AG04450 (cell line): Measurements from ENCODE around the gene SLC13A4. TPM values are rescaled to one million over a fixed set of nuclear protein-coding genes. Genes with fewer than 3 reads are reported as not detected.

Source experiments
- CTCF ChIA-PET: fragments of 300-600, 350-600 bp; formaldehyde crosslinking; extraction: SDS; loops from one replicate; lab custom pipeline; 2022; ENCODE audit warnings: antibody characterized with exemption, inconsistent platforms; lab: Charles Lee
- POLR2A ChIA-PET: fragments of 350-600 bp; formaldehyde crosslinking; extraction: SDS; loops from one replicate; lab custom pipeline; 2021; ENCODE audit warnings: antibody characterized with exemption, inconsistent platforms; lab: Yijun Ruan, JAX
- DNase-seq: peaks from one replicate; pipeline ENCODE4 v3.0.0-alpha.2; 2011; ENCODE audit warnings: low read depth, low spot score
- H3K27ac ChIP-seq: one replicate; pipeline ENCODE4 v1.5.1; 2012; ENCODE audit warnings: low read depth, low read length, control low read depth
- H3K27me3 ChIP-seq: one replicate; pipeline ENCODE4 v1.6.0; 2012; ENCODE audit warnings: low read length; ENCODE audit not compliant: control insufficient read depth, insufficient read depth
- H3K4me3 ChIP-seq: 2 replicates; pipeline ENCODE4 v1.5.1; 2011; ENCODE audit warnings: mild to moderate bottlenecking, low read depth, low read length, control low read depth
- H3K9me3 ChIP-seq: 2 replicates; pipeline ENCODE4 v1.5.1; 2012; ENCODE audit warnings: low read length; ENCODE audit not compliant: control insufficient read depth, insufficient read depth
- polyA plus RNA-seq: library from polyadenylated mRNA; depleted of rRNA; stranded (reverse); fragments of >200 nt; gene quantifications from 2 replicates; pipeline ENCODE4 v1.2.3, GENCODE V29; 2011
- TF ChIP-seq, protein P1 (sequence below): IDR thresholded peaks from 2 replicates; pipeline ENCODE4 v1.5.1; 2011; ENCODE audit warnings: low read depth, low read length, control low read depth, inconsistent platforms

Gene SLC13A4
- polyA plus RNA-seq, 1 experiment = 0.09 TPM

DNA sequence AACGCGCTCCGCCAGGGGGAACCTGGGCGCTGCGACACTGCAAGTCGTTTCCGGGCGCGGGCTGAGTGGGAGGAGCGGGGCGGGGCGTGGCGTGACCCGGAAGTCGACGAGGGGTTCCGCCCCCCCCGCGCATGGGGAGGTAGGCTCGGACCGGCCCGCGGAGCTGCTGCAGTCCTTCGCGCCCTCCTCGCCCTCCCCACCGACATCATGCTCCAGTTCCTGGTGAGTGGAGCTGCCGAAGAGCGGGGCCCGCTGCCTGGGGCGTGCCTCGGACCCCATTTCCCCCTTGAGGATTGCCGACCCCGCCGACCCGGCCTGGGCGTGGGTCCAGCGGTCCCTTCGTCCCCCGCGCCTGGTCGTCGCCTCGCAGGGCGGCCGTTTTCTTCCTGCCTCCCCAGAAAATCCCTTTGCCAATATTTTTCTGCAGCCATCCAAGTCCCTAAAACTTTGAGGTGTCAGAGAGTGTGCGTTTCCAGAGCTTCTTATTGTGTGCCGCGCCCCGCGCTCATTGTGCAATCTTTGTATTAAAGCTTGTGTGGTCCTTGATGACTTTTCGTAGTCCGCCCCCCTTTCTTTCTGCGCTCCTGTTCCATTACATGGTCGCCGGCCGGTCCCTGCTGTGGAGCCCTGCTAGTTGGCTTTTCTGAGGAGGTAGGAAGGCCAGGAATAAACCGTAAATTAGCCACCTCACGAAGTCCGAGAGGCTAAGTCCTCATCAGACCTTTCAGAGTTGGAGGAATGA lies 65.4 kb downstream of the SLC13A4 start, which contains the start of gene STMP1:
STMP1 (plus strand) TSS at position 142 of the 742 bp plus-strand sequence.
- Histone ChIP-seq H3K9me3 (peaks cover 4% of the 10 kb centered on the region; the same call in 1 of the 2 replicates), H3K27ac (peak within 1 kb of the TSS; percentile 98), H3K4me3 (peak within 1 kb of the TSS; percentile 93), H3K27me3 (no peaks in the 10 kb centered on the region)
- ChIA-PET CTCF (interaction anchor here (0.6 to 12.7 kb wide), 17 partner anchors 11 to 1883 kb away, joined by 3 to 83 read pairs (median 4); no protein-coding TSS in a partner anchor), POLR2A (interaction anchor here (1.0 to 1.3 kb wide), 7 partner anchors 8 to 84 kb away, joined by 3 to 8 read pairs (median 4); no protein-coding TSS in a partner anchor)
- TF ChIP-seq, protein P1, sequence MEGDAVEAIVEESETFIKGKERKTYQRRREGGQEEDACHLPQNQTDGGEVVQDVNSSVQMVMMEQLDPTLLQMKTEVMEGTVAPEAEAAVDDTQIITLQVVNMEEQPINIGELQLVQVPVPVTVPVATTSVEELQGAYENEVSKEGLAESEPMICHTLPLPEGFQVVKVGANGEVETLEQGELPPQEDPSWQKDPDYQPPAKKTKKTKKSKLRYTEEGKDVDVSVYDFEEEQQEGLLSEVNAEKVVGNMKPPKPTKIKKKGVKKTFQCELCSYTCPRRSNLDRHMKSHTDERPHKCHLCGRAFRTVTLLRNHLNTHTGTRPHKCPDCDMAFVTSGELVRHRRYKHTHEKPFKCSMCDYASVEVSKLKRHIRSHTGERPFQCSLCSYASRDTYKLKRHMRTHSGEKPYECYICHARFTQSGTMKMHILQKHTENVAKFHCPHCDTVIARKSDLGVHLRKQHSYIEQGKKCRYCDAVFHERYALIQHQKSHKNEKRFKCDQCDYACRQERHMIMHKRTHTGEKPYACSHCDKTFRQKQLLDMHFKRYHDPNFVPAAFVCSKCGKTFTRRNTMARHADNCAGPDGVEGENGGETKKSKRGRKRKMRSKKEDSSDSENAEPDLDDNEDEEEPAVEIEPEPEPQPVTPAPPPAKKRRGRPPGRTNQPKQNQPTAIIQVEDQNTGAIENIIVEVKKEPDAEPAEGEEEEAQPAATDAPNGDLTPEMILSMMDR = peak; percentile 70
- DNase-seq = peak; percentile 86

- DNase-seq = no peak
- ChIA-PET POLR2A (interaction anchor here (1.0 to 1.3 kb wide), 5 partner anchors 9 to 84 kb away, joined by 3 to 8 read pairs (median 4); no protein-coding TSS in a partner anchor), CTCF (interaction anchor here (0.6 to 12.7 kb wide), 18 partner anchors 11 to 388 kb away, joined by 3 to 83 read pairs (median 4); no protein-coding TSS in a partner anchor)
- TF ChIP-seq, protein P1 = no peak
- Histone ChIP-seq H3K27me3 (no peaks in the 10 kb centered on the region), H3K9me3 (peaks cover 4% of the 10 kb centered on the region; the same call in 1 of the 2 replicates), H3K27ac (peak overlapping the region; percentile 57), H3K4me3 (peak overlapping the region; percentile 54)
Measured at GRCh38 chr7:135662123-135662372, 65.9 kb downstream of the SLC13A4 start.

DNA sequence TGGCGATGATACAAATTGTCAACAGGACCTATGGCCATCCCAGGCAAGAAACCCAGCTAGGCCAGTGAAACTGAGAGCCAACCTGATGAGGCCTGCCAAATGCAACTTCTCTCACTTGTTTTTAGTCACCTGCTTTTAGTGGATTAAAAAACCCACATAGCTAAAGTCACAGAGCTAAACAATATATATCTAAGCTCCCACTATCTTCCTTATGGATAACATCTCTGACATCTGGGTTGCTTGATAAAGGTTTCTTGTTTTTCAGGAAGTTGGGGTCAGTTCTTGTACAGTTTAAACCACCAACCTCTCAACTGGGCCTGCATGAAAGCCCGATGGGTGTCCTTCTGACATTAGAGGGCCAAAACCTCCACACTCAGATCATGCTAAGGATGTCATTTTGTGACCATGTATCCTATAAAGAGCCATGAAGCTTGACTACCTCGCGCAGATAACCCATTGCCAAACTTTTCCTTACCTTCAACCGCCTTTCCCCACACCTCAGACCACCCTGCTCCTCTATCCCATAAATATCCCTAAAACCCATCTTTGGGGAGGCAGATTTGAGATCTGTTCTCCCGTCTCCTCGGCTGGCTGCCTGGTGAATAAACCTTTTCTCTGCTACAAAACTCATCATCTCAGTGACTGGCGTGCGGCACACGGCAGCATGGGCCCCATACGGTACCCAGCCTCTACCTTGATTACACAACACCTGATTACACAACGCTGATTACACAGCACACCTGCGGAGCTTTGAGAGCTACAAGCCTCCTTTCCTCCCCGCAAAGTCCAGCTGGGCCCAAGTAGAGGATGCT lies 66.5 kb downstream of the SLC13A4 start:
- Histone ChIP-seq H3K27me3 (no peaks in the 10 kb centered on the region), H3K4me3 (peak overlapping the region; percentile 54), H3K27ac (peak overlapping the region; percentile 57), H3K9me3 (peaks cover 4% of the 10 kb centered on the region; the same call in 1 of the 2 replicates)
- ChIA-PET POLR2A (interaction anchor here (1.0 to 1.3 kb wide), 5 partner anchors 9 to 85 kb away, joined by 3 to 8 read pairs (median 4); no protein-coding TSS in a partner anchor), CTCF (interaction anchor here (0.6 to 12.7 kb wide), 13 partner anchors 10 to 387 kb away, joined by 3 to 83 read pairs (median 4); no protein-coding TSS in a partner anchor)
- TF ChIP-seq, protein P1 = no peak
- DNase-seq = no peak

- POLR2A ChIA-PET = no interaction called here
- peaks cover 4% of the 10 kb centered on the region; the same call in 1 of the 2 replicates for H3K9me3 ChIP-seq
- no peaks in the 10 kb centered on the region for H3K27me3 ChIP-seq
- no peak overlapping the region for H3K27ac ChIP-seq
- no peak for DNase-seq
- no peak overlapping the region for H3K4me3 ChIP-seq
- CTCF ChIA-PET = interaction anchor here (2.5 to 12.7 kb wide), 3 partner anchors 14 to 38 kb away, joined by 9 to 83 read pairs (median 55); no protein-coding TSS in a partner anchor
- TF ChIP-seq, protein P1 = no peak
Measured at GRCh38 chr7:135659159-135659846, 68.7 kb downstream of the SLC13A4 start.
